Neuronal stem cell (in vitro differentiated cells): ENCODE measurements around the gene PCNX1.

Experiments
- DNase-seq: peaks from one replicate; pipeline ENCODE4 v3.0.0-alpha.2; 2013; ENCODE audit warnings: low spot score
- H2AFZ ChIP-seq: one replicate; pipeline ENCODE4 v1.6.1; 2013; ENCODE audit warnings: mild to moderate bottlenecking, low read length, inconsistent platforms
- H2AK5ac ChIP-seq: 2 replicates; pipeline ENCODE4 v1.6.1; 2013; ENCODE audit warnings: low read depth, mild to moderate bottlenecking, inconsistent platforms, low read length, moderate library complexity, mixed read lengths
- H2BK120ac ChIP-seq: 2 replicates; pipeline ENCODE4 v1.6.1; 2013; ENCODE audit warnings: low read depth, mild to moderate bottlenecking, inconsistent platforms, low read length, moderate library complexity, mixed read lengths
- H2BK12ac ChIP-seq: one replicate; pipeline ENCODE4 v1.6.1; 2013; ENCODE audit warnings: low read length, inconsistent platforms
- H2BK15ac ChIP-seq: 2 replicates; pipeline ENCODE4 v1.6.1; 2013; ENCODE audit warnings: mild to moderate bottlenecking, low read length, inconsistent platforms, mixed read lengths
- H2BK5ac ChIP-seq: one replicate; pipeline ENCODE4 v1.6.1; 2013; ENCODE audit warnings: inconsistent platforms, mild to moderate bottlenecking, low read length, moderate library complexity
- H3K14ac ChIP-seq: one replicate; pipeline ENCODE4 v1.6.1; 2013; ENCODE audit warnings: low read length, inconsistent platforms
- H3K18ac ChIP-seq: 2 replicates; pipeline ENCODE4 v1.6.1; 2013; ENCODE audit warnings: low read length, inconsistent platforms
- H3K23ac ChIP-seq: 2 replicates; pipeline ENCODE4 v1.6.1; 2013; ENCODE audit warnings: low read depth, mild to moderate bottlenecking, mixed read lengths, low read length, inconsistent platforms; ENCODE audit not compliant: poor library complexity
- H3K27ac ChIP-seq: replicated peaks from 3 replicates; pipeline ENCODE4 v1.5.1; 2013; ENCODE audit warnings: low read length, inconsistent platforms
- H3K27me3 ChIP-seq, 3 experiments: 2 replicates each; pipeline ENCODE4 v1.6.1; 2013; ENCODE audit warnings: low read length in 3 of 3, mild to moderate bottlenecking in 2 of 3, inconsistent platforms in 1 of 3, low read depth in 1 of 3, mixed read lengths in 1 of 3, moderate library complexity in 1 of 3; ENCODE audit not compliant: control insufficient read depth in 3 of 3, insufficient read depth in 3 of 3
- H3K36me3 ChIP-seq, 2 donors: replicated peaks in 1 of 2; 2 replicates each; pipeline ENCODE4 v1.6.1; 2013; ENCODE audit warnings: low read length in 2 of 2; ENCODE audit not compliant: control insufficient read depth in 2 of 2, insufficient read depth in 2 of 2
- H3K4ac ChIP-seq: 2 replicates; pipeline ENCODE4 v1.6.1; 2013; ENCODE audit warnings: inconsistent platforms, mild to moderate bottlenecking, low read length, moderate library complexity
- H3K4me1 ChIP-seq, 2 donors: 1 replicate in 1 of 2; 2 replicates in 1 of 2; pipeline ENCODE4 v1.6.1; 2013; ENCODE audit warnings: low read length in 2 of 2, low read depth in 1 of 2; ENCODE audit not compliant: control insufficient read depth in 2 of 2, insufficient read depth in 1 of 2
- H3K4me2 ChIP-seq: one replicate; pipeline ENCODE4 v1.6.1; 2013; ENCODE audit warnings: mild to moderate bottlenecking, low read length, inconsistent platforms; ENCODE audit not compliant: insufficient read depth, poor library complexity, severe bottlenecking
- H3K4me3 ChIP-seq, 2 donors: 2 replicates each; pipeline ENCODE4 v1.5.1; 2013; ENCODE audit warnings: low read length in 2 of 2, mild to moderate bottlenecking in 2 of 2, inconsistent platforms in 1 of 2, moderate library complexity in 1 of 2
- H3K79me1 ChIP-seq: one replicate; pipeline ENCODE4 v1.6.1; 2013; ENCODE audit warnings: low read depth, mild to moderate bottlenecking, inconsistent platforms, low read length, moderate library complexity
- H3K9ac ChIP-seq: one replicate; pipeline ENCODE4 v1.6.1; 2013; ENCODE audit warnings: mild to moderate bottlenecking, low read depth, low read length, inconsistent platforms; ENCODE audit not compliant: poor library complexity
- H3K9me3 ChIP-seq, 2 donors: replicated peaks in 1 of 2; 2 replicates each; pipeline versions ENCODE3 to v1.6.1; 2013; ENCODE audit warnings: low read length in 2 of 2, mild to moderate bottlenecking in 2 of 2, inconsistent platforms in 1 of 2, low read depth in 1 of 2, mixed read lengths in 1 of 2, moderate library complexity in 1 of 2; ENCODE audit not compliant: control insufficient read depth in 2 of 2, insufficient read depth in 1 of 2
- H4K8ac ChIP-seq: one replicate; pipeline ENCODE4 v1.6.1; 2013; ENCODE audit warnings: low read depth, mild to moderate bottlenecking, inconsistent platforms, low read length, moderate library complexity
- H4K91ac ChIP-seq: one replicate; pipeline ENCODE4 v1.6.1; 2013; ENCODE audit warnings: low read length, low read depth, mild to moderate bottlenecking, inconsistent platforms; ENCODE audit not compliant: poor library complexity
- WGBS, 2 donors: extraction: QIAGEN DNeasy Blood & Tissue Kit; methylation state at CpG; one replicate each; pipeline ENCODE4 v1.1.7; 2013; ENCODE audit warnings: missing lambda C conversion rate in 2 of 2, mixed read lengths in 1 of 2; ENCODE audit not compliant: insufficient read length in 2 of 2, insufficient replicate concordance in 1 of 2; ENCODE audit errors: extremely low coverage in 2 of 2; 5-methylcytosine and 5-hydroxymethylcytosine counted together

Gene PCNX1

DNA sequence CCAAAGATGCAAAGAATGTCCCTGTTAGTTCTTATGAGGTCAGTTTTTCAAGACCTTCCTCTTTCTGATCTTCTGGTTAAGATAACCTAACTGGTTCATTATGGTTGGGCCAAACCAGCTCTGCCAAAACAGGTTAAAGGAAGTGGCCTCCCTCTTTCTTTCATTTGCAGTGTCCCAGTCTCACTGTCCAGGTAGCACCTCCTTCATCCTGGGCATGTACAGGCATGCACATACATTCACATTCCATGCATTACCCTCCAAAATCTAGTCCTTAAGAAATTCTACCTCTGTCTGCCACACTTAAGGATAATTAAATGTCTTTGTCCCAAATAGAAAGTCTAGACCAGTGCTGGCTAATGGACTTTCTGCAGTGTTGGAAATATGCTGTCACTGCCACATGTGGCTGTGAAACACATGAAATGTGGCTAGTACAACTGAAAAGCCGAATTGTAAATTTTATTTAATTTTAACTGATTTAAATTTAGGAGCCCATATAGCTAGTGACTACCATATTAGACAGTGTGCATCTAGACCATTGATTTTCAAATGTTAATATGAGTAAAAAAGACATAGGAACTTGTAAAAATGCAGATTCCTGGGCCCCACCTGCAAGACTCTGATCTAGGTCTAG lies 169.3 kb downstream of the PCNX1 start:
- Histone ChIP-seq H2BK12ac (no peak overlapping the region), H3K4me2 (no peak overlapping the region), H2BK120ac (no peak overlapping the region), H3K27me3 (no peaks in the 10 kb centered on the region), H3K14ac (no peak overlapping the region), H4K8ac (no peak overlapping the region), H2BK15ac (no peak overlapping the region), H3K27ac (no peak overlapping the region), H3K18ac (no peak overlapping the region), H3K4me1 (no peaks in the 10 kb centered on the region), H3K9me3 (peaks cover 4 to 35% of the 10 kb centered on the region in 2 donors), H3K9ac (no peak overlapping the region), H3K36me3 (peaks cover 25 to 79% of the 10 kb centered on the region in 2 donors), H3K4me3 (no peak overlapping the region), H3K4ac (no peak overlapping the region), H2BK5ac (no peak overlapping the region), H4K91ac (no peak overlapping the region), H3K23ac (no peak overlapping the region), H3K79me1 (no peaks in the 10 kb centered on the region), H2AFZ (no peak overlapping the region), H2AK5ac (no peak overlapping the region)
- no CpG with 5 or more reads among the region's 1 CpG for WGBS, 2 donors
- no peak for DNase-seq

DNA sequence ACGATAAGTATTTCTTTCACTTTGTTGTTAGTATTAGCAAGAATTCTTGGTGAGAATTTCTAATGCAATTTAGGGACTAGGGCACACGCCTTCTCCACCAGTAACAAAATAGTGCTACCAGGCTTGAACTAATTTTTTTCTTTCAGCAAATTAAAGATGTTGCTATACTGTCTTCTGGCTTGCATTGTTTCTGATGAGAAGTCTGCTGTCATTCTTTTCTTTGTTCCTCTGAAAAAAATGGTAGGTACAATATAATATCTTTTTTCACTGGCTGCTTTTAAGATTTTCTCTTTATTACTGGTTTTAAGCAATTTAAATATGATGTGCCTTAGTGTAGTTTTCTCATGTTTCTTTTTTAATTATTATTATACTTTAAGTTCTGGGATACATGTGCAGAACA lies 171.2 kb downstream of the PCNX1 start:
- no peak overlapping the region for H3K4me3 ChIP-seq
- peaks cover 24 to 60% of the 10 kb centered on the region in 2 donors for H3K36me3 ChIP-seq
- H3K9me3 ChIP-seq, result peaks cover 4 to 35% of the 10 kb centered on the region in 2 donors
- H3K79me1 ChIP-seq, result no peaks in the 10 kb centered on the region
- H3K18ac ChIP-seq, result no peak overlapping the region
- H3K4me1 ChIP-seq, result no peaks in the 10 kb centered on the region
- H3K4ac ChIP-seq, result no peak overlapping the region
- H2BK120ac ChIP-seq, result no peak overlapping the region
- DNase-seq, result no peak
- no peak overlapping the region for H2AFZ ChIP-seq
- H3K27ac ChIP-seq, result no peak overlapping the region
- no peak overlapping the region for H3K14ac ChIP-seq
- H3K23ac ChIP-seq, result no peak overlapping the region
- WGBS, 2 donors, result no CpG with 5 or more reads among the region's 2 CpGs
- no peak overlapping the region for H2BK5ac ChIP-seq
- H3K27me3 ChIP-seq, result no peaks in the 10 kb centered on the region
- no peak overlapping the region for H3K4me2 ChIP-seq
- no peak overlapping the region for H3K9ac ChIP-seq
- H4K8ac ChIP-seq, result no peak overlapping the region
- no peak overlapping the region for H4K91ac ChIP-seq
- no peak overlapping the region for H2AK5ac ChIP-seq
- H2BK15ac ChIP-seq, result no peak overlapping the region
- H2BK12ac ChIP-seq, result no peak overlapping the region

DNA sequence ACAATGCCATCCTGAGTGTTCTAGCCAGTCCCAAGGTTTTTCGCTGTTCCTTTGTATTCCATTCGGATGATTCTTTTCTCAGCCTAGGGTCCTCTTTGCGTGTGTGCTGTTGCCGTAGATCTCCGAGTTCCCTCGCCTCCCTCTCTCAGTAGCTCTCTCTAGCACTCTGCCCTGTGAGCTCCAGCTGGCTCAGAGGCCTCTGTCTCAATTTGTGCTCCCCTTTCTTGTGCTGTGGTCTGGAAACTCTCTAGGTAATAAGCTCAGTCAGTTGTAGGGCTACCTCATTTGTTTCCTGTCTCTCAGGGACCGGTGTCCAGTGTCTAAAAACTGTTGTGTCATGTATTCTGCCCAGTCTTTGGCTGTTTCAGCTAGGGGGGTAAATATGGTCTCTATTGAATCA lies 179.3 kb downstream of the PCNX1 start:
- no peak overlapping the region for H2BK5ac ChIP-seq
- no CpG with 5 or more reads among the region's 7 CpGs for WGBS, 2 donors
- no peak overlapping the region for H3K4ac ChIP-seq
- DNase-seq, result peak; percentile 26
- no peak overlapping the region for H3K4me3 ChIP-seq
- H2AK5ac ChIP-seq, result no peak overlapping the region
- H4K91ac ChIP-seq, result no peak overlapping the region
- no peaks in the 10 kb centered on the region for H3K9me3 ChIP-seq
- no peak overlapping the region for H3K14ac ChIP-seq
- H3K9ac ChIP-seq, result no peak overlapping the region
- H3K18ac ChIP-seq, result no peak overlapping the region
- H3K4me2 ChIP-seq, result no peak overlapping the region
- no peak overlapping the region for H2BK12ac ChIP-seq
- no peaks in the 10 kb centered on the region for H3K79me1 ChIP-seq
- H2AFZ ChIP-seq, result no peak overlapping the region
- H4K8ac ChIP-seq, result no peak overlapping the region
- H3K27me3 ChIP-seq, result no peaks in the 10 kb centered on the region
- peak overlapping the region; percentile 11 for H3K27ac ChIP-seq
- no peak overlapping the region for H2BK15ac ChIP-seq
- no peak overlapping the region for H3K23ac ChIP-seq
- H3K4me1 ChIP-seq, result peaks cover 1 to 4% of the 10 kb centered on the region in 2 donors
- peaks cover 8 to 51% of the 10 kb centered on the region in 2 donors for H3K36me3 ChIP-seq
- H2BK120ac ChIP-seq, result no peak overlapping the region

DNA sequence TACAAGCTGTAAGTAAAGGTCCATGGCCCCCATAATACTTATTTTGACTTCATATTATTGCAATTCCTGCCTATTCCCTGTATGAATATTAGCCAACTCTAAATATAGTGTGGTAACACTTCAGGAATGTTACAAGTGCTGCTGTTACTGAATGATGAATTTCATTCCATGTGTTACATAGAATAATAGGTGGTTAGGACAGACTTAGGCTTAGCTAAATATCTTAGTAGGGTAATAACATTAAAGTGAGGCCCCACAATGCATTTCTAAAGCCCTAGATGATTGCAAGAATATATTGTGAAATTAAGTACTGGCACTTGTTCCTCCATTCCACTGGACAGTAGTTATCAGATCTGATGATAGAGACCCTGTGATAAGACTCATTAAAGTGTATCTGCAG lies 182.7 kb downstream of the PCNX1 start:
- Histone ChIP-seq H3K27ac (no peak overlapping the region), H4K8ac (no peak overlapping the region), H2BK15ac (no peak overlapping the region), H2BK12ac (no peak overlapping the region), H2BK5ac (no peak overlapping the region), H3K79me1 (no peaks in the 10 kb centered on the region), H2AFZ (no peak overlapping the region), H3K9ac (no peak overlapping the region), H3K9me3 (no peaks in the 10 kb centered on the region), H2AK5ac (no peak overlapping the region), H4K91ac (no peak overlapping the region), H3K4me2 (no peak overlapping the region), H3K4me3 (no peak overlapping the region), H3K23ac (no peak overlapping the region), H2BK120ac (no peak overlapping the region), H3K18ac (no peak overlapping the region), H3K27me3 (no peaks in the 10 kb centered on the region), H3K36me3 (peaks cover 11 to 82% of the 10 kb centered on the region in 2 donors), H3K4me1 (peaks cover 1 to 4% of the 10 kb centered on the region in 2 donors), H3K14ac (no peak overlapping the region), H3K4ac (no peak overlapping the region)
- DNase-seq, result no peak
